SW 1271 (cell line): Measurements from ENCODE around the gene USP2.
A peak's percentile ranks its signal among the peaks of the same experiment; 100 is the strongest.

Experiments
- DNase-seq, 2 experiments: peaks; one replicate each; lab custom pipeline; 2025; lab: John Stamatoyannopoulos, UW

Gene USP2

GRCh38 chr11:119322360-119322739 lies 59.1 kb downstream of the USP2 start:
- no peak for DNase-seq

GRCh38 chr11:119320776-119321524 lies 60.5 kb downstream of the USP2 start:
- DNase-seq, result no peak

DNA sequence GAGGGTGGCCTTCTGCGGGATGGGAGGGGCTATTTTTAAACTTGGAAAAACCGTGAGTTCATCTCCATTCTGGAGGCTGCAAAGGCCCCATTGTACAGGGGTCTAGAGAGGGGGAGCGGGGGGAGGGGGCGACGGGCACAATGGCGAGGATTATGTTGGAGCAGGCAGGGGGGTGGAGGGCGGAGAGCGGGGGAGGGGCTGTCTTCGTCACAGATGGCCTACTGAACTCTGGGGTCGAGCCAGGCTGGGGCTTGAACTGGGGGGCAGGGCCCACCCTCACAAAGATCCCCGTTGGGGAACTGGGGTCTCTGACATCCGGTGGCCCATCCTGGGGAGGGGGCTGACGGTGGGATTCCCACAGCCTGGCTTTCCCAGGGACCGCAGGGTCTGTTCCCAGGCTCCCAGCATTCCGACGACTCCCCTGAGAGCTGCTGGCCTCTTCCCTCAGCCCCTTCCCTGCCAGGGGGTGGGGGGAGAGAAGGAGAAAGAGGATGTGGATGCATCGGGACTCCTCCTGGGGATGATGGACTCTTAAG lies 61.2 kb downstream of the USP2 start:
- no peak for DNase-seq

- DNase-seq, result no peak
Measured at GRCh38 chr11:119319700-119320239, 61.7 kb downstream of the USP2 start.

DNA sequence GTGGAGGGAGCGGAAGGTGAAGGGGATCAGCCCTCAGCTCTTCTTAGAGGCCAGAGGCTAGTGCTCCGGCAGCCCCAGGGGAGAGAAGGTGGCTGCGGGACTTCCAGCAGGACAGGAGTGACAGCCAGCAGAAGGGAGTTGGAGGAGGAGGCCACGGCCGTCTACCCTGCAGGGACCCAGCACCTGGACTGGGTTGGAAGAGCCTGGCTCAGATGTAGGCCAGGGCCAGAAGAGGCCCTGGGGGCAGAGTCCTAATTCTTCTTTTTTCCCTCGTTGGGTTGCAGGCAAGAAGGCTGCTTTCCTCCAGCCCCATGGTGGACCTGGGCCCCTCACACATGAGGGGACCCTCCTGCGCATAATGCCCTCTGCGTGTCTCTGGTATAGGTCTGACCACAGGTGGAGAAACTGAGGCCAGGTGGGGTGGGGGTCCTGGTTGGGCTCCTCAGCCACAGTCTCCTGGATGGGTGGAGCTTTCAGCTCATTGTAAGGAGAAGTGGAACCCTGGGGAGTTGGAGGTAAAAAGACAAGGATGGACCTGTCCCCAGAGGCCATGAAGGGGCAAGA lies 62.3 kb downstream of the USP2 start:
- no peak for DNase-seq

DNA sequence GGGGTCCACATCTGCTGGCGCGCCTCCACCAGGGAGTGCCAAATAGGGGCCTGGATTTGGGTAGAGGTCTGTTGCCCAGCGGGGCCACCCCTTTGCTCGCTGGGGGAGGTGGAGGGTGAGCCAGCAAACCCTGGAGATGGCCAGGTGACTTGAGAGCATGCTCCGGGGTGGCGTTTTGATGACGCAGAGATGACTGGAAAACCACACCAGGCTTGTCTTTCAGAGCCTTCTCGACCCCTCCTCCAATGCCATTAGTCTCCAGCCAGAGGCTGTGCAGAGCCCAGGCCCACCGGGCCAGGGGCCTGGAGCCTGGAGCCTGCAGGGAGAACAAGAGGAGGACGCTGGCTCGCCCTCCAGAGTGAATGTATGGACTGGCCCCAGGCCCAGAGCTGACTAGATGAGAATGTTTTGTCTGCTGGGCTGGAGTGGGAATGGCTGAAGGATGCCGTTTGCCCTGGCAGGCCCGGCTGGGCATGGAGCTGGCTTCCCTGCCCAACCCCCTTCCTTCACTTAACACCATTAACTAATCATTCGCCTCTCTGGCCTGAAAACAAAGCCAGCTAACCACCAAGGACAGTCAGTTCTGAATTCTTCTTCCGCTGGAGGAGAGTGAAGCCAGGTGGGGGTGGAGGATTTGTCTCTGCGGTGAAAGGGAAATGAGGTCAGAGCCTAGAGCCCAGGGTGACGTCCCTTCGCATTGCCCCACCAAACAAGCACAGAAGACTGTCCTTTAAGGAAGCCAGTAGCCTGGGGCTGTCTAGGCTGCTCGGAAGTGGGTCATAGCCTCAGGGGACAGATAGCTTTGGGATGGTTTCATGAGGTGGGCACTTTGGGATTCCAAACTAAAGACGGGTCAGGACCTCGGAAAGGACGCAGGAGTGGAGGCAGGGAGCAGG lies 63.0 kb downstream of the USP2 start:
- no peak for DNase-seq

DNA sequence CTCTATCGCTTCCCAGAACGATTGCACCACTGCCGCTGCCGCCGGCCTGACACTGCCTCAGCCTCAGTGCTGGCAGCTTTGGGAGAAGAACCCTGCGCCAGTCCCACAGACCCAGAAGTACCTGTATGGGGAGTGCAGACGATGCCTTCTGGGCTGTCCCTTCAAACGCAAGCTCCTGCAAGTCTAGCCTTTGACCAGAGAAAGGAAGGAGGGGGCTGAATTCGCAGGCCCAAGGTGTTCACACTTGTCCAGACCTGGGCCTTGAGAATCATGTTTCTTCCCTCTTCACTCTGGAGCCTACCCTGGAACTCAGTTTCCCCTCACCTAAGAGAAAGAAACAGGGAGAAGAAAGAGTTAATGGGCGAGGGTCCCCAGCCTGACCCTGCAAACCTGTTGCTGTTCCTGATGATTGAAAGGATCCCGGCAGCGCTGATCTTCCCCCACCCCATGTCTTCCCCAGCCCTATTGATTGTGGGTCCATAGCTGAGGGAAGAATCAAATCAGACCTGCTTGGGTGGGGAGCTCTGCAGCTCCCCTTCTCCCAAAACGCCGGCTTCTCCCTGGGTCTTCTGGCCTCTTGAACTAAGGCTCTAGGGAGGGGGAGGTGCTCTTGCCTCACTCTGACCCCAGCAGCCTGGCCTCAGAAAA lies 63.8 kb downstream of the USP2 start:
- DNase-seq, result no peak

- no peak for DNase-seq
Measured at GRCh38 chr11:119316729-119317591, 64.5 kb downstream of the USP2 start, which contains the start of gene MCAM. Gene MCAM (minus strand): TSS chr11:119317130. CDS start chr11:119317101, 29 bp downstream.

- no peak for DNase-seq
Measured at GRCh38 chr11:119316016-119316728, 65.3 kb downstream of the USP2 start.

GRCh38 chr11:119315131-119316015 lies 66.1 kb downstream of the USP2 start:
- peak in 1 of 2 experiments; percentile 42 for DNase-seq

GRCh38 chr11:119314726-119315125 lies 66.8 kb downstream of the USP2 start:
- no peak for DNase-seq

- DNase-seq, result no peak
Measured at GRCh38 chr11:119310682-119311052, 70.8 kb downstream of the USP2 start.

- no peak for DNase-seq
Measured at GRCh38 chr11:119309953-119310681, 71.4 kb downstream of the USP2 start.

DNA sequence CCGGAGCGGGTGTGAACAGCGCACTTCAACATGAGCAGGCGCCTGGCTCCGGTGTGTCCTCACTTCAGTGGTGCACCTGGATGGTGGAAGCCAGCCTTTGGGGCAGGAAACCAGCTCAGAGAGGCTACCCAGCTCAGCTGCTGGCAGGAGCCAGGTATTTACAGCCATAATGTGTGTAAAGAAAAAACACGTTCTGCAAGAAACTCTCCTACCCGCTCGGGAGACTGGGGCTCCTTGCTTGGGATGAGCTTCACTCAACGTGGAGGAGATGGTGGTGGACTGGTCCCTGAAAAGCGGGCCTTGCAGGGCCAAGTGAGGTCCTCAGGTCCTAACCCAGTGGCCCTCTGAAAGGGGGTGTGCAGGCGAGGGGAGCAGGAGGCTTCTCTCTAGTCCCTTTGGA lies 72.1 kb downstream of the USP2 start:
- DNase-seq, result no peak

DNA sequence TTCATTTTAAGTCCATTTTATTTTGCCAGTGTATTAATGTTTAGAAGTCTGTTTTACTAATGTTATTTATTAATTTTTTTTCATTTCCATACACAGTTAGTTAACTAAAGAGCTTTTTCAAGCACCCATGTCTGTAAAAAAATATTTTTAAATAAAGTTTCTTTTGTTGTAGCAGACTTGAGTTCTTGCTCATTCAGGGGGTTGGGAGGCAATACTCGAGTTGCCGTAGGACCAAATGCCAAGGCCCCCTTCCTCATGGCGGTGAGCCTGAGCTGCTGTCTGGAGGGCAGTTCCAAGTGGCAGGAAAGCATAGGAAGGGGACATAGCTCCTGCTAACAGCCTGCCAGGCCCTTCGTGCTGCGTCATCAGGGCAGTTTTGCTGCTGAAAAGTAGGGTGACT lies 73.5 kb downstream of the USP2 start:
- no peak for DNase-seq

DNA sequence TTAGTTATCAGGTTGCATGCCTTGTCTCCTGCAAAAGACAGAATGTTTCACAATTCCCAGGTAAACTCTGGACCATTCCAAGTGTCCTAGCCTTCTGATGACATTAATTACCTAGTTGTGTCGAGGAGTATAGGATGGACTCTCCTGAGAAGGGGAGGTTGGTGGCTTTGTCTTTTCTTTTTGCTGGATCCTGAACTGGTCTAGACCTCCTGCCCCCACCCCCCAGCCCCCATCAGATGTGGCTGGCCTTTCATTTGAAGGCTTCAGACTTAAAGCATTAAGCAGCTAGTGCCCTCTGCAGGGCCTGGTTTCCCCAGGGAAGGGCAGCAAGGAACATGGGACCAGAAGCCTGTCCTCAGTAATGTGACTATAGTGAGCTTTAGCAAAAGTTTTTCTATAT lies 74.3 kb downstream of the USP2 start:
- DNase-seq, result no peak

DNA sequence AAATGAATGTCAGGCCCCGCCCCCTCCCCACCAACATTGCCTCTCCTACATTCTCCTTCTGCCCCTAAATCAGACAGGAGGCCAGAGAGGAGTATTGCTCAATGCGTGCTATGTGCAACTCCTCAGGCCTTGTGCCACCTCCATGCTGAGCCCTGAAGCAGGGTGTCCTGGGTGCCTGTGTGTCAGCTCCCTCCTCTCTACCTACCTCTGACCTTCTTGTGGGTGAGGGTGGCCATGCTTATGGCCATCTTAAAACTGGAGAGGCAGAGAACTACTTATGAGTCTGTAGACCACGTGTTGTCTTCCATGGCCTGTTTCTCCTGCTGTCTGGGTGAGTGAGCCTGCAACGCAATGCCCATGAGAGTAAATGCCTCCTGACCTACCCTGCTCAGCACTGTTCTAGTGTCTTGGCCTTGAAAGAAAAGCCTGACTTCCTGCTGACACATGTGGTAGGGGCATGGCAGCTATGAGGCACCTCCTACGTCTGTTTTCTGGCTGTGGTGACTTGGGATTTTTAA lies 75.1 kb downstream of the USP2 start:
- no peak for DNase-seq
